HG03558 (cell line): ENCODE data around the gene TRAPPC14.

Experiments used
- ATAC-seq: cut with Tn5 transposase; IDR thresholded peaks from one replicate; pipeline ENCODE4 v1.9.1; 2021; ENCODE audit warnings: moderate number of reproducible peaks; ENCODE audit not compliant: unreplicated experiment; ENCODE audit errors: extremely low read depth

The TRAPPC14 gene

GRCh38 chr7:100106633-100107032, 51.9 kb downstream of the TRAPPC14 start:
- no peak for ATAC-seq

DNA sequence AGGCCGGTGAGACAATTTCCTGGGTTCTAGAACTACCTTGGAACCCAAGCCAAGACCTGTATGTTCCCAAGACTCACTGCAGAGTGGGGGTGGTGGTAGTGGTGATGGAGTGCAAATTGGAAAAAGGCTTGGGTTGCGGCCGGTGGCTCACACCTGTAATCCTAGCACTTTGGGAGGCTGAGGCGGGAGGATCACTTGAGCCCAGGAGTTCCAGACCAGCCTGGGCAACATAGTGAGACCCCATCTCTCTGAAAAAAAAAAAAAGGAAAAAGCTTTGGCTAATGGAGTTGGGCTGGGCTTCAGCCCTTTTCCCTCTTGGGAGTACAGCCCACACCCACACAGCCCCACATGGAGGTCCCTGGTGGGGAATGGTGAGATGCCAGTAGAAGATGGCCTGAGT, 53.0 kb downstream of the TRAPPC14 start:
- no peak for ATAC-seq
